Subcutaneous preadipocyte (primary cell): ENCODE results near the gene SLC26A5. TPM values are rescaled to one million over a fixed set of nuclear protein-coding genes. Genes with fewer than 3 reads are reported as not detected.

Experiments used
- small RNA-seq: library from RNA; depleted of rRNA; stranded (forward); fragments of <200 nt; gene quantifications from one replicate; pipeline ENCODE3, GENCODE V24; 2012
- total RNA-seq: library from RNA; depleted of rRNA; stranded (reverse); fragments of >200 nt; gene quantifications from 2 replicates; pipeline ENCODE4 v1.2.3, GENCODE V29; 2012

The SLC26A5 gene
- not detected in 2 replicates for total RNA-seq

GRCh38 chr7:103446049-103446520, at the start of gene SLC26A5:
TSS of gene SLC26A5 (minus strand) at chr7:103446207. CDS start at chr7:103421514, 24,693 bp downstream.

GRCh38 chr7:103347507-103348267, 98.3 kb downstream of the SLC26A5 start, which contains the start of gene PSMC2:
TSS of gene PSMC2 (plus strand) at chr7:103347643. CDS start at chr7:103347712, 69 bp downstream.

GRCh38 chr7:103344453-103345149, 101.4 kb downstream of the SLC26A5 start, which contains the start of gene DNAJC2:
TSS of gene DNAJC2 (minus strand) at chr7:103344767. CDS start at chr7:103344622, 145 bp downstream.

Small RNA genes within 50 kb of the gene (small RNA-seq; reads per million reads assigned to genes)
- gene RF00019 (not detected), gene RPS29P16 (0.11 reads per million)

Other genes starting within 250 kb of the SLC26A5 start
- 59.4 and 61.4 TPM in 2 replicates for gene PMPCB, start 148.8 kb downstream of the SLC26A5 start, total RNA-seq
- 18.7 and 23.9 TPM in 2 replicates for gene DNAJC2, start 101.4 kb downstream of the SLC26A5 start, total RNA-seq
- 166 and 193 TPM in 2 replicates for gene PSMC2, start 98.6 kb downstream of the SLC26A5 start, total RNA-seq